HepG2 (cell line): Measurements from ENCODE around the gene REPIN1. TPM values are rescaled to one million over a fixed set of nuclear protein-coding genes. Genes with fewer than 3 reads are reported as not detected.
A peak's percentile ranks its signal among the peaks of the same experiment; 100 is the strongest.

Experiments used
- ATAC-seq: fragments of 200-7000 bp; cut with Tn5 transposase; 3 replicates; pipeline ENCODE4 v1.9.1; 2020; ENCODE audit warnings: mild to moderate bottlenecking, moderate library complexity
- BruUV-seq: library from RNA; stranded (reverse); fragments of 400-500 nt; replicated peaks from 2 replicates; lab custom pipeline; 2021; lab: Mats Ljungman, UMichigan
- CTCF ChIA-PET: fragments of 300-600 bp; formaldehyde crosslinking; extraction: SDS; loops from one replicate; lab custom pipeline; 2021; ENCODE audit warnings: low total read pairs, inconsistent platforms, low intra/inter-chr PET ratio; lab: Yijun Ruan, JAX
- POLR2A ChIA-PET: fragments of 350-600 bp; sonication (Branson Sonifier 250); formaldehyde crosslinking; loops from one replicate; lab custom pipeline; 2020; ENCODE audit warnings: antibody characterized with exemption, inconsistent platforms; lab: Yijun Ruan, JAX
- DNase-seq: peaks from one replicate; pipeline ENCODE4 v3.0.0-alpha.2; 2015; ENCODE audit warnings: low spot score
- FAIRE-seq: peaks from 3 replicates; lab custom pipeline; 2011; peaks lifted over from hg19 to GRCh38; lab: Jason Lieb, UNC
- H2AFZ ChIP-seq: one replicate; pipeline ENCODE4 v1.6.1; 2011; ENCODE audit warnings: low read length, inconsistent platforms
- H3K27ac ChIP-seq: fragments of 300-600 bp; 3 replicates; pipeline ENCODE4 v1.8.0; 2011; ENCODE audit warnings: mixed run types, mild to moderate bottlenecking, mixed read lengths, low read length, inconsistent platforms; ENCODE audit not compliant: insufficient read depth; ENCODE audit errors: extremely low read length
- H3K27me3 ChIP-seq, 2 experiments: fragments of 200-600 bp in 1 of 2; 2 replicates in 1 of 2; 3 replicates in 1 of 2; pipeline versions ENCODE4 v1.6.0 to v1.8.0; 2011; ENCODE audit warnings: low read length in 2 of 2, mild to moderate bottlenecking in 2 of 2, moderate library complexity in 2 of 2, inconsistent platforms in 1 of 2; ENCODE audit not compliant: insufficient read depth in 2 of 2, control insufficient read depth in 1 of 2
- H3K36me3 ChIP-seq, 2 experiments: fragments of 200-600 bp in 1 of 2; replicated peaks in 1 of 2; 2 replicates in 1 of 2; 3 replicates in 1 of 2; pipeline versions ENCODE4 v1.5.1 to v1.8.0; 2011; ENCODE audit warnings: low read length in 2 of 2, inconsistent platforms in 1 of 2; ENCODE audit not compliant: insufficient read depth in 2 of 2, control insufficient read depth in 1 of 2
- H3K4me1 ChIP-seq: 2 replicates; pipeline ENCODE4 v1.5.1; 2012; ENCODE audit warnings: low read length, inconsistent platforms; ENCODE audit not compliant: insufficient read depth
- H3K4me2 ChIP-seq: 2 replicates; pipeline ENCODE4 v1.6.0; 2011; ENCODE audit warnings: low read depth, low read length, inconsistent platforms
- H3K4me3 ChIP-seq, 3 experiments: fragments of 200-600 bp in 1 of 3; sonication (generic), shearing (Covaris generic) in 1 of 3; replicated peaks in 1 of 3; 2 replicates each; pipeline ENCODE4 v1.5.1; 2011 to 2016; ENCODE audit warnings: low read length in 3 of 3, inconsistent platforms in 2 of 3, low read depth in 2 of 3, mild to moderate bottlenecking in 2 of 3, control low read depth in 1 of 3, mixed read lengths in 1 of 3; ENCODE audit not compliant: insufficient read depth in 1 of 3
- H3K79me2 ChIP-seq: one replicate; pipeline ENCODE4 v1.6.1; 2011; ENCODE audit warnings: low read length, inconsistent platforms; ENCODE audit not compliant: insufficient read depth
- H3K9ac ChIP-seq: 2 replicates; pipeline ENCODE4 v1.6.0; 2011; ENCODE audit warnings: mild to moderate bottlenecking, low read depth, low read length, inconsistent platforms; ENCODE audit not compliant: insufficient read depth
- H3K9me3 ChIP-seq: 2 replicates; pipeline ENCODE4 v1.5.1; 2012; ENCODE audit warnings: mild to moderate bottlenecking, low read length
- H4K20me1 ChIP-seq: 2 replicates; pipeline ENCODE4 v1.6.0; 2011; ENCODE audit warnings: inconsistent platforms, mild to moderate bottlenecking, low read length, moderate library complexity; ENCODE audit not compliant: insufficient read depth
- MEF2D ChIP-seq: sonication (generic); formaldehyde crosslinking; IDR thresholded peaks from 2 replicates; pipeline ENCODE4 v1.5.1; 2020; ENCODE audit warnings: mild to moderate bottlenecking, missing genetic modification reagents
- ZNF768 ChIP-seq: sonication (generic); formaldehyde crosslinking; IDR thresholded peaks from 2 replicates; pipeline ENCODE4 v1.4.0; 2020; ENCODE audit warnings: missing genetic modification reagents
- WGBS: methylation state at CpG from one replicate; pipeline ENCODE4 v1.1.6; 2017; ENCODE audit warnings: low lambda C conversion rate; 5-methylcytosine and 5-hydroxymethylcytosine counted together
- in situ Hi-C: cut with HindIII; loops from 2 replicates; pipeline ENCODE4 v1.10.0; 2017; ENCODE audit warnings: low pct_unique_long_range_greater_than_20kb; ENCODE audit not compliant: extremely low pct_ligation_motif_present
- intact Hi-C: fragments of 100-400 bp; cut with micrococcal nuclease; formaldehyde crosslinking; loops from one replicate; pipeline ENCODE4 v1.10.0; 2022; ENCODE audit not compliant: unreplicated experiment
- polyA plus RNA-seq, 8 experiments: library from polyadenylated mRNA; depleted of rRNA in 3 of 8; stranded (reverse) in 7 of 8; unstranded in 1 of 8; fragments of >200 nt; fragmentation: Illumina TruSeq in 4 of 8; extraction: Trizol in 4 of 8; gene quantifications; 2 replicates each; pipeline versions ENCODE4 v1.2.1 to v1.2.3, GENCODE V29; 2011 to 2016; ENCODE audit warnings: low read depth in 4 of 8, missing spikeins in 1 of 8, mixed read lengths in 1 of 8; ENCODE audit not compliant: insufficient read depth in 1 of 8
- total RNA-seq, 5 experiments: library from RNA; depleted of rRNA; stranded (reverse); fragments of >200 nt; fragmentation: Illumina TruSeq; extraction: Trizol; gene quantifications; 2 replicates each; pipeline ENCODE4 v1.2.3, GENCODE V29; 2016; ENCODE audit warnings: low read depth in 1 of 5
- TF ChIP-seq, protein P1 (sequence below): sonication (generic); formaldehyde crosslinking; IDR thresholded peaks from 2 replicates; pipeline ENCODE4 v1.8.0; 2022; ENCODE audit warnings: mild to moderate bottlenecking, missing genetic modification reagents
- TF ChIP-seq, protein P2 (sequence below): IDR thresholded peaks from 2 replicates; pipeline ENCODE4 v1.6.1; 2016

REPIN1 gene
- total and polyA plus RNA-seq, 2 of the 13 experiments (the other 11 are each of a cell fraction or from before 2014, with no cell fraction given), result 69.9 to 108 TPM

DNA sequence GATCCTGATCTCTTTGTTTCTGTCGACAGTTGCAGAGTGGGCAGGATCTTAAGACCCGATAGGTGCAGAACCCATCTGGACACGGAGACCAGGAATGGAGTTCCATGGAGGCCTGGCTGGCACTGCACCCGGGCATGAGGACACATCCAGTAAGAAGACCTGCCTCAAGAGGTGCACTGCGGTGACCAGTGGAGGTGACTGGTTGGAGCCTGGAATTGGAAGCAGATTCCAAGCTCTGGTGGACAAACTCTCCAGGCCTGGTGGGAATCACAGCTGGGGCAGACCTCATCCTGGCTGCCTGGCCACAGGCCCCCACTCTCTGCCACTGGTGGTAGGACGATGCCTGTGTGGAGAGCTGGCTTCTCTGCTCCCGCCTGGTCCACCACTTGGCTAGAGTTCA lies 41.5 kb downstream of the REPIN1 start:
- Histone ChIP-seq H3K4me3 (no peak overlapping the region), H3K27ac (no peak overlapping the region), H3K9ac (no peak overlapping the region), H3K9me3 (no peaks in the 10 kb centered on the region), H3K79me2 (no peaks in the 10 kb centered on the region), H3K27me3 (no peaks in the 10 kb centered on the region), H3K4me1 (peaks cover 46% of the 10 kb centered on the region), H3K4me2 (no peak overlapping the region), H2AFZ (no peak overlapping the region), H4K20me1 (no peaks in the 10 kb centered on the region), H3K36me3 (no peaks in the 10 kb centered on the region)
- FAIRE-seq (no peak), ATAC-seq (no peak), DNase-seq (no peak)
- TF ChIP-seq, protein P1, sequence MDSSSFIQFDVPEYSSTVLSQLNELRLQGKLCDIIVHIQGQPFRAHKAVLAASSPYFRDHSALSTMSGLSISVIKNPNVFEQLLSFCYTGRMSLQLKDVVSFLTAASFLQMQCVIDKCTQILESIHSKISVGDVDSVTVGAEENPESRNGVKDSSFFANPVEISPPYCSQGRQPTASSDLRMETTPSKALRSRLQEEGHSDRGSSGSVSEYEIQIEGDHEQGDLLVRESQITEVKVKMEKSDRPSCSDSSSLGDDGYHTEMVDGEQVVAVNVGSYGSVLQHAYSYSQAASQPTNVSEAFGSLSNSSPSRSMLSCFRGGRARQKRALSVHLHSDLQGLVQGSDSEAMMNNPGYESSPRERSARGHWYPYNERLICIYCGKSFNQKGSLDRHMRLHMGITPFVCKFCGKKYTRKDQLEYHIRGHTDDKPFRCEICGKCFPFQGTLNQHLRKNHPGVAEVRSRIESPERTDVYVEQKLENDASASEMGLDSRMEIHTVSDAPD (CRISPR knock-in tag), result no peak
- TF ChIP-seq, protein P2, sequence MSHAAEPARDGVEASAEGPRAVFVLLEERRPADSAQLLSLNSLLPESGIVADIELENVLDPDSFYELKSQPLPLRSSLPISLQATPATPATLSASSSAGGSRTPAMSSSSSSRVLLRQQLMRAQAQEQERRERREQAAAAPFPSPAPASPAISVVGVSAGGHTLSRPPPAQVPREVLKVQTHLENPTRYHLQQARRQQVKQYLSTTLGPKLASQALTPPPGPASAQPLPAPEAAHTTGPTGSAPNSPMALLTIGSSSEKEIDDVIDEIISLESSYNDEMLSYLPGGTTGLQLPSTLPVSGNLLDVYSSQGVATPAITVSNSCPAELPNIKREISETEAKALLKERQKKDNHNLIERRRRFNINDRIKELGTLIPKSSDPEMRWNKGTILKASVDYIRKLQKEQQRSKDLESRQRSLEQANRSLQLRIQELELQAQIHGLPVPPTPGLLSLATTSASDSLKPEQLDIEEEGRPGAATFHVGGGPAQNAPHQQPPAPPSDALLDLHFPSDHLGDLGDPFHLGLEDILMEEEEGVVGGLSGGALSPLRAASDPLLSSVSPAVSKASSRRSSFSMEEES (CRISPR knock-in tag), result no peak
- peak; percentile 87; the same call in 1 of the 2 replicates for TF ChIP-seq ZNF768 (CRISPR knock-in tag)
- no peak for TF ChIP-seq MEF2D (CRISPR knock-in tag)
- ChIA-PET POLR2A (interaction anchor here (1.4 kb wide), 1 partner anchor 40 kb away, joined by 3 read pairs; no protein-coding TSS in a partner anchor), CTCF (no interaction called here)
- no TSS peak for BruUV-seq
- in situ Hi-C loops, result no loop called here
- WGBS, result 80% methylated on average over 1 of the region's 7 CpGs
- intact Hi-C loops, result no loop called here
